BLaER1 treated with 17β-estradiol and CSF1 and Interleukin-3, amounts not matched to agents 10 nM and 100 nM (cell line): ENCODE results near the gene GNAO1.

Experiments used
- H3K27ac ChIP-seq, 11 experiments: shearing (Covaris generic); formaldehyde crosslinking; 2 replicates each; pipeline ENCODE4 v1.8.1; 2022
- H3K27me3 ChIP-seq, 11 experiments: shearing (Covaris generic); formaldehyde crosslinking; 2 replicates each; pipeline ENCODE4 v1.8.1; 2022
- H3K36me3 ChIP-seq, 11 experiments: shearing (Covaris generic); formaldehyde crosslinking; 2 replicates each; pipeline ENCODE4 v1.8.1; 2022
- H3K4me1 ChIP-seq, 10 experiments: shearing (Covaris generic); formaldehyde crosslinking; 2 replicates each; pipeline ENCODE4 v1.8.1; 2022
- H3K4me2 ChIP-seq, 11 experiments: shearing (Covaris generic); formaldehyde crosslinking; 2 replicates each; pipeline ENCODE4 v1.8.1; 2022
- H3K4me3 ChIP-seq, 10 experiments: shearing (Covaris generic); formaldehyde crosslinking; 2 replicates each; pipeline ENCODE4 v1.8.1; 2022
- H3K9ac ChIP-seq, 11 experiments: shearing (Covaris generic); formaldehyde crosslinking; 2 replicates each; pipeline ENCODE4 v1.8.1; 2022
- H3K9me3 ChIP-seq, 11 experiments: shearing (Covaris generic); formaldehyde crosslinking; replicated peaks in 1 of 11; 2 replicates each; pipeline ENCODE4 v1.8.1; 2022
- H4K20me1 ChIP-seq, 11 experiments: shearing (Covaris generic); formaldehyde crosslinking; 2 replicates each; pipeline ENCODE4 v1.8.1; 2022
- Cebpa-rat ChIP-seq, 11 experiments: shearing (Covaris generic); IDR thresholded peaks; 2 replicates each; pipeline ENCODE4 v1.8.1; 2022

The GNAO1 gene

DNA sequence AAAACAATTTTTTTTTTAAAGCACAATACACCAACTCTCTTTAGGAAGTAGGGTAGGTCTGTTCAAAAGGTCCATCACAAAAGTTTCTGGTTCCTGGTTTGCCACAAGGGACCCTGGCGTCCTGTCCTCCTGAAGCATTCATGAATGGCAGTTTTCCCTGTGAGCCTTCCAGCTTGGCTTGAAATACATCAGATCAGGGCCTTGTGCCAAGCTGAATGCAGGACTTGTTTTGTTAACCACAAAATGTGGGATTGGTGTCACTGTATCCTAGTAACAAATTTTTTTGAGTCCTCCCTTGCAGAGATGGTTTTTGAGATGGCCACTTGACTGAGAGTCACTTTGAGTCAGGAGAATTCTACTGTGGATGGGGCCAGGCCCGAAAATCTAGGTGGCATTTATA lies 3.9 kb downstream of the GNAO1 start:
- peaks cover 22 to 38% (median 30%) of the 10 kb centered on the region in 10 experiments for H3K4me1 ChIP-seq
- H3K27me3 ChIP-seq = peaks cover 65 to 76% (median 71%) of the 10 kb centered on the region in 11 experiments
- no peak overlapping the region for H3K4me3 ChIP-seq
- no peak for TF ChIP-seq Cebpa-rat (IDR thresholded peaks at IDR 0.05)
- H3K9ac ChIP-seq = no peak overlapping the region
- no peak overlapping the region for H3K4me2 ChIP-seq
- H3K9me3 ChIP-seq = no peaks in the 10 kb centered on the region
- peaks cover 0 to 34% (median 10%) of the 10 kb centered on the region in 11 experiments; a peak in 13 of 22 replicates for H4K20me1 ChIP-seq
- H3K36me3 ChIP-seq = no peaks in the 10 kb centered on the region
- no peak overlapping the region for H3K27ac ChIP-seq

DNA sequence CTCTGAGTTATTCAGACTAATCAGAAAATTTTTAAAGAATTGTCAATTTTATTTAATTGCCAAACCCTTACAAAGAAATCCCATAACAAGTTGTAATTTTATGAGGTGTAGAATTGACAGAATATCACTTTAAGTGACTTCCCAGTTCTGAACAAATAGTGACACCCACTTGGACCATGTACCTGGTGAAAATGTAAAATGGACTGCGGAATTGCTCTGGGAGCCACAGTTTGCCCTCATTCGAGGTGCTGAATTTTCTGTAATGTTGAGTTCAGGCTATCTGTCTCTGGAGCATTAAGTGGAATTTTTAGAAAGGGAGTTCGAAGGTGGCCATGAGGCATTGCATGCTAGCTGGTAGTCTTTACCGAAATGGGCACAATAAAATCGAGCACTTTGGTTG lies 5.1 kb downstream of the GNAO1 start:
- Histone ChIP-seq H3K36me3 (no peaks in the 10 kb centered on the region), H3K4me2 (no peak overlapping the region), H3K9ac (no peak overlapping the region), H3K27ac (no peak overlapping the region), H3K9me3 (no peaks in the 10 kb centered on the region), H3K4me3 (no peak overlapping the region), H3K4me1 (peaks cover 22 to 34% (median 30%) of the 10 kb centered on the region in 10 experiments), H3K27me3 (peaks cover 52 to 64% (median 59%) of the 10 kb centered on the region in 11 experiments), H4K20me1 (peaks cover 0 to 27% (median 3%) of the 10 kb centered on the region in 11 experiments; a peak in 6 of 22 replicates)
- no peak for TF ChIP-seq Cebpa-rat (IDR thresholded peaks at IDR 0.05)

DNA sequence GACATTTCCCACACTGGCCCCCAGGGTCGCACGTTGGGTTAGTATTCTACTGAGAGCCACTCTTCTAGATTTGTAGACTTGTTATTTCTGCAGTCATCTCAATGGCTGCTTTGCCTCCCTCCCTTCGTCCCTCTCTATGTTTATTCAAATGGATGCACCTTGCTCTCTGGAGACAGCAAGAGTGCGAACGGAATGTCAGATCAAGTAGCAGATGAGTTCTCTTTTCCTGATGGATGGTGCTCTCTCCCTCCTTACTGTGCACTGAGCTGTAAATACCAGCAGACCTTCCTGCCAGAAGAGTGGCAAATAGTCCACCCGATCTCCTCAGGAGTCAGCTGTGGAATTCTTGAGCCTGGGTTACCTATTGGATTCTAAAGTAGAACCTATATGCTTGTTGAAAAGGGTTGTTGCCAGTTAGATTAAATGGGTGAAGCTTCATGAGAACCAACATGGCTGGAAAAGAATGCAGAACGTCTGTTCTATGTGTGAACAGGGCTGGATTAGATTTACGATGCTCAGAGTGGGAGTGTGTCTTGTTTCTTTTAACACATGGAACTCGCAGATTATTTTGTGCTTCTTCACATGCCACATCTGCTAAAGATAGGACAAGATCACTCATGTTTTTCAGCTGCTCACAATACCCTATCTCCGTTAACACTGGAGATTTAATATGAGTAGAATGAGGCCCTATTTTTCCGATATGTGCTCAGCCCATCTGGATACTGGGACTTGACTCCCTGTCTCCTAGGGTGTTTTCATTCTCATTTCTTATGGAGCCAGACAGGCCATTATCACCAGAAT lies 6.1 kb downstream of the GNAO1 start:
- TF ChIP-seq Cebpa-rat (IDR thresholded peaks at IDR 0.05) = no peak
- Histone ChIP-seq H3K4me1 (peaks cover 32 to 39% (median 33%) of the 10 kb centered on the region in 10 experiments), H3K27me3 (peaks cover 42 to 54% (median 49%) of the 10 kb centered on the region in 11 experiments), H4K20me1 (peaks cover 0 to 27% (median 3%) of the 10 kb centered on the region in 11 experiments; a peak in 6 of 22 replicates), H3K9me3 (no peaks in the 10 kb centered on the region), H3K9ac (no peak overlapping the region), H3K4me3 (no peak overlapping the region), H3K27ac (no peak overlapping the region), H3K36me3 (no peaks in the 10 kb centered on the region), H3K4me2 (no peak overlapping the region)

DNA sequence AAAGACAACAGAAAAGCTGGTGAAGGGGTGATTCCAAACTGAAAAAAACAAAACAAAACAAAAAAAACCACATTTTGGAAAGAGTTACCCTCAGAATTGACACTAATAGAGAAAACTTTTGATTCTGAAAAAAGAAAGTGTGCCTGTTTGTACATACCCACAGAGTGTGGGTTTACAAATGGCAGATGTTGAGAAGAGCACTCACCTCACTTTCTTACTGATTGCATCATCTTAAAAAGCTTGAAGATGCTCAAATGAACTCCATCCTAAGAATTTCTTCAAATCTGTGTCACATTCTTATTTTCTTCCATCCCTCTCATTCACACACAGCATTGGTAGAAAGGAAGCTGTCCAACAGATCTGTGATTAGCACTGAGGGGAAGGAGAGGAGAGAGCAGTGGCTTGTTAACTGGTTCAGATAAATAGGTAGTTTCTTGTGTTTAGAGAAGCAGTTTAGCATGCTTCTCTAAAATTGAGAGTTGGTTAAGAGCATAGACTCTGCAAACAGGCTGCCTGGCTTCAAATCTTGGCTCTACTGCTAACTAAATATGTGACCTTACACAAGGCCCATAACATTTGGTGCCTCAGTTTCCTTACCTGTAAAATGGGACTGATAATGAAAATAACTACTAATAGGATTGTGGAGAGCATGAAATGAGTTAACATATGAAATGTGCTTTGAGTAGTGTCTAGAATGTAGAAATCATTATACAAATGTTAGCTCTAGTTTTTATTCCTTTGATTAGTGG lies 6.9 kb downstream of the GNAO1 start:
- H3K4me2 ChIP-seq = peak overlapping the region in 8 of 11 experiments; percentile 11 to 67 (median 38); a peak in 10 of 22 replicates

DNA sequence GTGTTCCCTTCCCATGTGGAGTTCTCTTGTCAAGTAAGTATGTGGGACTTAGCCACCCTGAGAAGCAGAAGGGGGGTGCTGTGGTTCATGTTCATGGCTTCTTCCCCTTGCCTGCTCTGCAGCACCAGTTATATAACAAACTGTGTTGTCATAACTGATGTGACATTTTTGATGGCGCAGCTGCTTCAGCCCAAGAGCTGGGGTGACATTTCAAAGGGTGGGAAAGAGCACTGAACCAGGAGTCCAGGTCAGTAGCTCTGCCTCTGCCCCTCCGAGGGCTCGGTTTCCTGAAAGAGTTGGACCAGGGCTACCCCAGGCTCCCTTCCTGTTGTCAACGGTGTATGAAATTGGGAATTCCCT lies 7.4 kb downstream of the GNAO1 start:
- Histone ChIP-seq H3K27ac (no peak overlapping the region), H4K20me1 (peaks cover 0 to 20% (median under 1%) of the 10 kb centered on the region in 11 experiments; a peak in 5 of 22 replicates), H3K4me2 (peak overlapping the region; percentile 2 to 67 (median 38); a peak in 18 of 22 replicates), H3K9ac (no peak overlapping the region), H3K36me3 (no peaks in the 10 kb centered on the region), H3K27me3 (peaks cover 29 to 40% (median 36%) of the 10 kb centered on the region in 11 experiments), H3K4me3 (no peak overlapping the region), H3K4me1 (peaks cover 37 to 49% (median 41%) of the 10 kb centered on the region in 10 experiments), H3K9me3 (no peaks in the 10 kb centered on the region)
- no peak for TF ChIP-seq Cebpa-rat (IDR thresholded peaks at IDR 0.05)

More for the DNA sequence above, 6.9 kb downstream of the GNAO1 start:
- peak in 3 of 11 experiments; percentile 18 to 26 (median 21); a peak in 2 of 22 replicates for TF ChIP-seq Cebpa-rat (IDR thresholded peaks at IDR 0.05)
- H3K4me3 ChIP-seq = no peak overlapping the region
- no peak overlapping the region for H3K9ac ChIP-seq
- H3K9me3 ChIP-seq = no peaks in the 10 kb centered on the region
- no peak overlapping the region for H3K27ac ChIP-seq
- H3K36me3 ChIP-seq = no peaks in the 10 kb centered on the region
- H4K20me1 ChIP-seq = peaks cover 0 to 22% (median 3%) of the 10 kb centered on the region in 11 experiments; a peak in 6 of 22 replicates
- H3K4me1 ChIP-seq = peaks cover 38 to 46% (median 41%) of the 10 kb centered on the region in 10 experiments
- peaks cover 34 to 46% (median 41%) of the 10 kb centered on the region in 11 experiments for H3K27me3 ChIP-seq

DNA sequence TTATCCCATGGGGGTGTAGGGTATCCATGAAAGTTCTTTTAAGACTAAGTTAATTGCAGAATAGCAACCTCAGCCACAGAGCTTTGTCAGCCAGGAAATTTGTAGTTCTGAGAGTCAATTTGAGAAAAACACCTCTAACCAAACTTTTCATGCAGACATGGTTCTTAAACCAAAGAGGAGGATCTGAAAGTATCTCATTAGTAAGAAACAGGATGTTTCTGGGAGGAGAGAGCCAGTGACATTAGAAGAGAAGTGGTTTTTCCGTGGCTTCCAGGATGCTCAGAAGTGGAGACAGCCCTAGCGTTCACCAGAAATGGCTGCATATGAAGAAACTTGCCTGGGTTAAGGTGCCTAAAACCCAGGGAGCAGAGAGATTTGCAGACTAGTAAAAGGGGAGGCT lies 7.9 kb downstream of the GNAO1 start:
- Histone ChIP-seq H3K27me3 (peaks cover 24 to 36% (median 31%) of the 10 kb centered on the region in 11 experiments), H3K9me3 (no peaks in the 10 kb centered on the region), H3K36me3 (no peaks in the 10 kb centered on the region), H3K4me3 (no peak overlapping the region), H3K4me1 (peaks cover 33 to 45% (median 37%) of the 10 kb centered on the region in 10 experiments), H3K4me2 (peak overlapping the region; percentile 2 to 67 (median 38); a peak in 19 of 22 replicates), H4K20me1 (peaks cover 0 to 15% (median 0%) of the 10 kb centered on the region in 11 experiments; a peak in 4 of 22 replicates), H3K27ac (no peak overlapping the region), H3K9ac (no peak overlapping the region)
- TF ChIP-seq Cebpa-rat (IDR thresholded peaks at IDR 0.05) = no peak

DNA sequence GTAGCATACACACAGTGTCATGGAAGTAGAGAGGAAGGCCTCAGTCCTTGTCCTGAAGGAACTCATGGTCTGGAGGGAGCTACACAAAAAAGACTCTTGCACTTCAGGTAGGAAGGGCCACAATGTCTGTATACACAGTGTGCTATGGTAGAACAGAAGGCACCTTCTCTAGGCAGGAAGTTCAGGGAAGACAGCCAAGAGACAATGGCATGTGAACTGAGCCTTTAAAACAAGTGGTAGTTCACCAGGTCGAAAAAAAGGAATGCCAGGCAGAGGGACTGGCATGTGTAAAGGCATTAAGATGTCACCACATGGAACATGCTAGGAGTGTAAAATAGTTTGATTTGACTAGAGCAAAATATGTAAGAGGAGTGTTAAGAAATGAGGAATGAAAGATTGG lies 9.7 kb downstream of the GNAO1 start:
- no peak for TF ChIP-seq Cebpa-rat (IDR thresholded peaks at IDR 0.05)
- Histone ChIP-seq H3K4me3 (no peak overlapping the region), H3K9me3 (no peaks in the 10 kb centered on the region), H3K36me3 (no peaks in the 10 kb centered on the region), H3K4me2 (peak overlapping the region in 4 of 11 experiments; percentile 52 to 78 (median 62); a peak in 4 of 22 replicates), H4K20me1 (peaks cover 0 to 5% (median 0%) of the 10 kb centered on the region in 11 experiments; a peak in 1 of 22 replicates), H3K27ac (no peak overlapping the region), H3K4me1 (peaks cover 28 to 40% (median 32%) of the 10 kb centered on the region in 10 experiments), H3K9ac (no peak overlapping the region), H3K27me3 (peaks cover 6 to 17% (median 13%) of the 10 kb centered on the region in 11 experiments; a peak in 21 of 22 replicates)

DNA sequence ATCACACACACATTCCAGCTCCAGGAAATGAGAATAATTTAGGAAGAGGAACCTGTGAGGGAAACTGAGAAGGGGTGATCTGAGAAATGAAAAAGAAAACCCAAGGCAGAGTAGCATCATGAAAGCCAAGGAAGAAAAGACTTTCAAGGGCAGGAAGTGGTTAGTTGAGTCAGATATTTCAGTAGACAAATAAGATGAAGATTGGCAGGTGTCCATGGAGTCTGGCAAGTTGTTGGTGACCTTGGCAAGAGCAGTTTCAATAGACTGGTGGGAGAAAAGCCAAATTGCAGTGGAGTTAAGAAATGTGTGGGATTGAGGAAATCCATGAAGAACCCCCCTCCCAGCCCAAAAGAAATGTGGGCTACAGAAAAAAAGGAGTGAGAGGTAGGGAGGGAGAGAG lies 10.7 kb downstream of the GNAO1 start:
- H3K4me2 ChIP-seq = peak overlapping the region; percentile 38 to 78 (median 64)
- H3K27ac ChIP-seq = peak overlapping the region in 5 of 11 experiments; percentile 15 to 37 (median 27); a peak in 6 of 22 replicates

More for the DNA sequence above, 10.7 kb downstream of the GNAO1 start:
- no peak overlapping the region for H3K4me3 ChIP-seq
- H4K20me1 ChIP-seq = peaks cover 0 to 5% (median 0%) of the 10 kb centered on the region in 11 experiments; a peak in 1 of 22 replicates
- H3K9me3 ChIP-seq = no peaks in the 10 kb centered on the region
- no peak overlapping the region for H3K9ac ChIP-seq
- peaks cover 0 to 7% (median 3%) of the 10 kb centered on the region in 11 experiments; a peak in 8 of 22 replicates for H3K27me3 ChIP-seq
- 0 out of 22 replicates have a peak, but pooled peaks of 3 of the 11 experiments have one; percentile 12 to 27 (median 24) for TF ChIP-seq Cebpa-rat (IDR thresholded peaks at IDR 0.05)
- peaks cover 28 to 40% (median 32%) of the 10 kb centered on the region in 10 experiments for H3K4me1 ChIP-seq
- no peaks in the 10 kb centered on the region for H3K36me3 ChIP-seq
